ENCODE results near the gene MED17. TPM values are rescaled to one million over a fixed set of nuclear protein-coding genes. Genes with fewer than 3 reads are reported as not detected.

The MED17 gene
- total RNA-seq, 1 donor from 2014 or later, result 55.2 TPM

DNA sequence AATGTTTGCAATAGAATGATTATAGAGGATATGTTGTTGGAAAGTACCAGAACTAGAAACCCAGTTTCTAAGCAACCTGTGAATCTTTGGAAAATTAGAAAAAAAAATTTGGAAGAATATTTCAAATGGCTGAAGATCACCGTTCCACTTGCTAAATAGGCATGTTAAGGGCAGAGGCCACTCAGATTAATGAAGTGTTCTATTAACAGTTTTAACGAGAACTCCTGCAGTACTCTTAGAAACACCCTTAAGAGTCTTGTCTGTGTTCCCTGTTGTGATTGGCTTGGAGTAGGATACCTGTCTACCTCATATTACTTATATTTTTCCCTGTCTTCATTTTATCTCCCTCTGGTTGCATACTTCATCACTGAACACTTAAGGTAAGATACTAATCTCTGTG, 38.0 kb upstream of the MED17 start:
- Mint-ChIP-seq H3K9me3 (no peaks in the 10 kb centered on the region), H3K4me3 (no peak overlapping the region), H3K4me1 (peaks cover 18% of the 10 kb centered on the region), H3K27ac (no peak overlapping the region), H3K36me3 (ENCODE audit: low read depth) (peaks cover 21% of the 10 kb centered on the region), H3K27me3 (no peaks in the 10 kb centered on the region)
- DNase-seq (no peak), ATAC-seq (ENCODE audit: low read depth) (no peak)
- ChIA-PET CTCF (no interaction called here), POLR2A (no interaction called here)
- TF ChIP-seq, protein P1, sequence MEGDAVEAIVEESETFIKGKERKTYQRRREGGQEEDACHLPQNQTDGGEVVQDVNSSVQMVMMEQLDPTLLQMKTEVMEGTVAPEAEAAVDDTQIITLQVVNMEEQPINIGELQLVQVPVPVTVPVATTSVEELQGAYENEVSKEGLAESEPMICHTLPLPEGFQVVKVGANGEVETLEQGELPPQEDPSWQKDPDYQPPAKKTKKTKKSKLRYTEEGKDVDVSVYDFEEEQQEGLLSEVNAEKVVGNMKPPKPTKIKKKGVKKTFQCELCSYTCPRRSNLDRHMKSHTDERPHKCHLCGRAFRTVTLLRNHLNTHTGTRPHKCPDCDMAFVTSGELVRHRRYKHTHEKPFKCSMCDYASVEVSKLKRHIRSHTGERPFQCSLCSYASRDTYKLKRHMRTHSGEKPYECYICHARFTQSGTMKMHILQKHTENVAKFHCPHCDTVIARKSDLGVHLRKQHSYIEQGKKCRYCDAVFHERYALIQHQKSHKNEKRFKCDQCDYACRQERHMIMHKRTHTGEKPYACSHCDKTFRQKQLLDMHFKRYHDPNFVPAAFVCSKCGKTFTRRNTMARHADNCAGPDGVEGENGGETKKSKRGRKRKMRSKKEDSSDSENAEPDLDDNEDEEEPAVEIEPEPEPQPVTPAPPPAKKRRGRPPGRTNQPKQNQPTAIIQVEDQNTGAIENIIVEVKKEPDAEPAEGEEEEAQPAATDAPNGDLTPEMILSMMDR (IDR thresholded peaks at IDR 0.05), result no peak
- intact Hi-C loops (cut with micrococcal nuclease), result no loop called here

DNA sequence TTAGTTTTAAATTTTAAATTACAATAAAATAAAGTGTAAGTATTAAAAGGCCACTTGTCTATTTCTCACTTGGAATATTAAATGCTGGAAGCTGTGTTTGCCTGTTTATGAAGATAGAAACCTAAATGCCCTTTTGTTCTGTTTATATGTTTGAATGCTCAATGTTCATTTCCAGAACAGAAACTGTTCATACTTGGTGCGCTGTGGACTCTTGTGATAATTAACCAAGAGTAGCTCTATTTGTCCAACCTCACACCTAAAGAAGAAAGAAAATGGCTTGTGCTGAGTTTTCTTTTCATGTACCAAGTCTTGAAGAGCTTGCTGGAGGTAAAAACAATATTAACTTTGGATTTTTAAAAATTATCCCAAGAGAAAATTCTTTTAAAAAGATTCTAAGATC, 37.0 kb upstream of the MED17 start:
- TF ChIP-seq, protein P1 (IDR thresholded peaks at IDR 0.05), result no peak
- H3K36me3 Mint-ChIP-seq (ENCODE audit: low read depth), result peaks cover 14% of the 10 kb centered on the region
- no peaks in the 10 kb centered on the region for H3K27me3 Mint-ChIP-seq
- intact Hi-C loops (cut with micrococcal nuclease), result no loop called here
- no peak overlapping the region for H3K4me3 Mint-ChIP-seq
- ChIA-PET POLR2A (interaction anchor here (0.8 kb wide), 1 partner anchor 37 kb away, joined by 3 read pairs; the partner anchor contains the start of gene MED17), CTCF (no interaction called here)
- H3K27ac Mint-ChIP-seq, result no peak overlapping the region
- DNase-seq (no peak), ATAC-seq (ENCODE audit: low read depth) (no peak)
- no peaks in the 10 kb centered on the region for H3K9me3 Mint-ChIP-seq
- H3K4me1 Mint-ChIP-seq, result peaks cover 15% of the 10 kb centered on the region

- Mint-ChIP-seq H3K27ac (no peak overlapping the region), H3K4me1 (no peaks in the 10 kb centered on the region), H3K36me3 (ENCODE audit: low read depth) (peaks cover 22% of the 10 kb centered on the region), H3K4me3 (no peak overlapping the region), H3K27me3 (no peaks in the 10 kb centered on the region), H3K9me3 (no peaks in the 10 kb centered on the region)
- DNase-seq, result no peak
- no peak for ATAC-seq (ENCODE audit: low read depth)
- ChIA-PET POLR2A (interaction anchor here (1.3 to 1.6 kb wide), 2 partner anchors 9 to 33 kb away, joined by 5 read pairs; partner anchors contain the start of genes C11orf54, MED17 and TAF1D), CTCF (no interaction called here)
- intact Hi-C loops (cut with micrococcal nuclease), result no loop called here
- TF ChIP-seq, protein P1 (IDR thresholded peaks at IDR 0.05), result no peak
These were observed 33.1 kb upstream of the MED17 start for GRCh38 chr11:93751001-93751400.

DNA sequence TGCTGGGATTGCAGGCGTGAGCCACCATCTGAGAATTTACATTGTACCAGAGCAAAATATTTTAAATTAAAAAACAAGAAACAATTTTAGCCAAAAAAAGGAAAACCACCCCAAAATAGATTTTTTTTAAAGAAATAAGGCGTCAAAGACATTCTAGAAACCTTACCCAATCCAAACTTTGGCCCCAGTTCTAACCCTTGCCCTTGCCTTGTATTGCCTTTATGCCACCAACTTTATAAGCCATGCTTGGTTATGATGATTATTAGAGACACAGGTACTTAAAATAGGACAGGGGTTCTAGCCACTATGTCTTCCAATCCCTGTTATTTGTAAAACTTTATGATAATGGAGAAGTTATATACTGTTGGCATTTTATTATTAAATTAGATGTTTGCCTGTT, 30.8 kb upstream of the MED17 start:
- H3K9me3 Mint-ChIP-seq, result no peaks in the 10 kb centered on the region
- DNase-seq (no peak), ATAC-seq (ENCODE audit: low read depth) (no peak)
- TF ChIP-seq, protein P1 (IDR thresholded peaks at IDR 0.05), result no peak
- intact Hi-C loops (cut with micrococcal nuclease), result no loop called here
- no peaks in the 10 kb centered on the region for H3K27me3 Mint-ChIP-seq
- no peaks in the 10 kb centered on the region for H3K4me1 Mint-ChIP-seq
- no peak overlapping the region for H3K27ac Mint-ChIP-seq
- ChIA-PET POLR2A (no interaction called here), CTCF (no interaction called here)
- peaks cover 36% of the 10 kb centered on the region for H3K36me3 Mint-ChIP-seq (ENCODE audit: low read depth)
- H3K4me3 Mint-ChIP-seq, result no peak overlapping the region

GRCh38 chr11:93756748-93757147, 27.3 kb upstream of the MED17 start:
- CTCF ChIA-PET, result interaction anchor here (0.7 kb wide), 1 partner anchor 118 kb away, joined by 4 read pairs; no protein-coding TSS in a partner anchor
- H3K4me1 Mint-ChIP-seq, result no peaks in the 10 kb centered on the region
- intact Hi-C loops (cut with micrococcal nuclease), result no loop called here

More at GRCh38 chr11:93756748-93757147, 27.3 kb upstream of the MED17 start:
- Mint-ChIP-seq H3K36me3 (ENCODE audit: low read depth) (peaks cover 60% of the 10 kb centered on the region), H3K9me3 (no peaks in the 10 kb centered on the region), H3K27me3 (no peaks in the 10 kb centered on the region), H3K27ac (no peak overlapping the region), H3K4me3 (no peak overlapping the region)
- no peak for DNase-seq
- POLR2A ChIA-PET, result interaction anchor here (1.1 kb wide), 1 partner anchor 12 kb away, joined by 9 read pairs; no protein-coding TSS in a partner anchor
- ATAC-seq (ENCODE audit: low read depth), result no peak
- TF ChIP-seq, protein P1 (IDR thresholded peaks at IDR 0.05), result no peak

Data from activated B cell treated with CpG ODN at 0.5 μM for 24 hours (primary cell).